GM19193 (cell line): Measurements from ENCODE around the gene KCNAB1.

ENCODE experiments used
- POLR2A ChIP-seq: IDR thresholded peaks from 4 replicates; pipeline ENCODE4 v1.6.1; 2011; ENCODE audit not compliant: insufficient read depth, insufficient read length; ENCODE audit errors: extremely low read depth

Gene KCNAB1

DNA sequence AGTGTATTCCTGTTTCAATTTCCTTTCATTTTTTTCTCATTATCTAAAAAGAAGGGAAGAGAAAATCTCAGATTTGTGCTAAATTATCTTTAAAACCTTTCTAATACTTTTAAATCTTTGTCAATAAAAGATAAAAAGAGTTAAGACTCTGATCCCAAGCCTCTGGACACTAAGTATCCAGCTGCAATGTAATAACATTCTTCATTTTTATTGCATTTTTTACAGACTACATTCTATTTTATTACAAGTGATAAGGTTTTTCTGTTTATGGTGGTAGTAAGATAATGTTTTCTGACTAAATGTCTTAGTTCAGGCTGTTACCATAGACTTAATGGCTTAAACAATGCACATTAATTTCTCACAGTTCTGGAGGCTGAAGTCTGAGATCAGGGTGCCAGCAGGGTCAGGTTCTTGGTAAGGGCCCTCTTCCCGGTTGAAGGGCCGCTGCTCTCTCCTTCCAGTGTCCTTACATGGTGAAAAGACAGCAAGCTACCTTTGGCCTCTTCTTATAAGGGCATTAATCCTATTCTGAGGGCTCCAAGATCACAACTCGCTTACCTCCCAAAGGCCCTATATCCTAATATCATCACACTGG is 19.7 kb downstream of the KCNAB1 start:
- TF ChIP-seq POLR2A: no peak

DNA sequence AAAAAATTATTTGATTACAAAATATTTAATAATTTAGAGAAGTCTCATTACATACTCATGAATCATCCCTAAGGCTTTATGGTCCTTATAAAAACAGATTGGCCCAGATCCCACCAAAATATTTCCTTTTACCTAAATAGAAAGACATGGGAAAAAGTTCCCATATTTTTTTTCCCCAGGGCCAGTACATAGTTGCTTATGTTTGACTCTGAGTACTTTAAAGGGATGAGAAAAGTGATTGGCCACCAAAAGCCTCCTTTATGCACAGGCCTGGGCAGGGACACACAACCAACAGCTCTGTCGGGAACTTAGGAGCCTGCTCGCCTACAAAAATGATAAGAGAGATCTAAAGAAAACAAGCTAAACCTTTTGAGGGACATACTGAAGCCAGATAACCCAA is 22.3 kb downstream of the KCNAB1 start:
- TF ChIP-seq POLR2A: no peak

DNA sequence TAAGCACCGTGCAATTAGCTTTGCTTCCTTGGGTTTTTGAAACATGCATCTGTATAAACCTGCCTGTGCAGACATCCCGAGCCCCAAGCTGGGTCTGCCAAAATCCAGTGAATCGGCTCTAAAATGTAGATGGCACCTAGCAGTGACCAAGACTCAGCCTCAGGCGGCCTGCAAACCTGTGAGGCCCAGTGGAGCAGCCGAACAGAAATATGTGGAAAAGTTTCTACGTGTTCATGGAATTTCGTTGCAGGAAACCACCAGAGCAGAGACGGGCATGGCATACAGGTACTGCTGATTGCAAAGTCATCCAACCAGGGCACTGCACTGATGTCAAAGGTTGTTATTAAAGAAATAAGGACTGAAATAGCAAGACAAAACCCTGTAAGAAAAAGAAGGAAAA is 22.8 kb downstream of the KCNAB1 start:
- no peak for TF ChIP-seq POLR2A

DNA sequence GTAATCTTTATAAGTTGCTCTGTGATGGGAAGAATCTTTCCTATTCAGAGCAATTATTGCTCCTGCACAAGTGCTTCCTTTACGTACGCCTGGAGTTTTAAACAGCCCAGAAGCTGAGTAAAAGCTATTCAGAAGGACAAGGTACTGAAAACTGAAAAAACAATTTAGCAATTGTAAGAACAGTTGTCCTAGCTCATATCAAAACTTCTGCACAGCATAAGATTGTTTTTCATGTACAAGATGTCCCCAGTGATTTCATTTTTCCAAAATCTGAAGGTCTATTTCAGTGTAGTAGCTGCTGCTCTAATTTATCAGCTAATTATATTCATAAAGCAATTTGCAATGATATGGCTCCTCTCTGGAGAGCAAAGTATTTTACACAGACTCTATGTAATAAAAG is 23.7 kb downstream of the KCNAB1 start:
- TF ChIP-seq POLR2A: no peak

DNA sequence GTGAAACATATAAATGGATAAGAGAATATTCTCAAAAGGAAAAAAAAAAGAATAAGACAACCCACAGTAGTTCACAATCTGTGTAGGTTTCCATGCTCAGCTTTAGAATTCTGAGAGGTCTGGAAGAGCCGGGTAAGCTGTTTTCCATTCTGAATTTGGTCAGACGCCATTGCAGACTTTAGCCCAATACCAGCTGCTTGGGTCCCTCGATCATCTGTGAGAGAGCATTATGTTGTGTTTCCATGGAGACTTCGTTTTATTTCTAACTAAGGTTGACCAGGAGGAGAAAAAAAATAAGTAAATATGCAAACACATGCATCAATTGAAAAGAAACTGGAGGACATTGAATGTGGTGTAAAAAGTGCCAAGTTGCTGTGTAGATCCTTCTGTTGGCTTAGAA is 25.5 kb downstream of the KCNAB1 start:
- TF ChIP-seq POLR2A: no peak

DNA sequence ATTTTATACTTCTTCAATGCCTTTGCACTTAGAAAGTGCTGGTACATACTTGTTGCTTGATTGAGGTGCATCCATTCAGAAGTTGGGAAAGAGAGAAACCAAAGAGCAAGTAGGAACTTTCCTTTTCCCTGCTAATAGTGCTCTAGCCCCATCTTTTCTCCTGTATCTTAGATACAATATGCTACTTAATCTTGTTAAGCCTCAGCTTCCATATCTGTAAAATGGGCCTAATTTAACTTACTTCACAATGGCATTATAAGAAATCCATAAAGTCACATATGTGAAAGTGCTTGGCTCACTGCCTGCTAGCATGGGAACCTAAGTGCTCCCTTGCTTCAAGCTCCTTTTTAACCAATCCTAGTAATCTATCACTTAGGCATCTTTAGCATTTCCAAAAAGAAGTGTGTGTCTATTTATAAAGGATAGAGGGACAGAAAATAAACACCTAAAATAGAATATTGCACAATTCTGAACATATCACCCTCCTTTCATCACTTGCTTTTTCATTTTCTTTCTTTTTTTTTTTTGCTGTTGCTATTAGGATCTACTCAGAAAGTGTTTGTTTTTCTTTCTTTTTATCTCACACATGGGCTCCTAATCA is 28.1 kb downstream of the KCNAB1 start:
- TF ChIP-seq POLR2A: no peak

DNA sequence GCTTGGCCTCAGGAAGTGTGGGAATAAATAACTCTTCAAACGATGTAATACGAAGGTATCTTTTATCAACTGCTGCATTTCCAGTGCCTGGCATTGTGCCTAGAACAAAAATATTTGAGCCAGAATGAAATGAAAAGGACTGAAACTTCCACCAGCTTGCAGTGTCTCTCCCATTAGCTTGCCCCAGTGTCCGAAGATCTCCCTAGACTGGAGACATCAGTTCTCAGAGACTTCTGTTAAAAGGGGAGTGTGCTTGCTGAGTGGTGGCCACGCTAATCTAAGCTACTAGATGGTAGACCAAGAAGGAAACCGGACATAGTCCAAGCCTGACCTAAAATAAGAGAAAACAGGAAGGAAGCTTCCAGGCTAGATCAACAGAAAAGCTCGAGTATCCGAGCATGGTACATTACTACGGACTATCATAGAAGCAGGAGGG is 28.6 kb downstream of the KCNAB1 start:
- no peak for TF ChIP-seq POLR2A

DNA sequence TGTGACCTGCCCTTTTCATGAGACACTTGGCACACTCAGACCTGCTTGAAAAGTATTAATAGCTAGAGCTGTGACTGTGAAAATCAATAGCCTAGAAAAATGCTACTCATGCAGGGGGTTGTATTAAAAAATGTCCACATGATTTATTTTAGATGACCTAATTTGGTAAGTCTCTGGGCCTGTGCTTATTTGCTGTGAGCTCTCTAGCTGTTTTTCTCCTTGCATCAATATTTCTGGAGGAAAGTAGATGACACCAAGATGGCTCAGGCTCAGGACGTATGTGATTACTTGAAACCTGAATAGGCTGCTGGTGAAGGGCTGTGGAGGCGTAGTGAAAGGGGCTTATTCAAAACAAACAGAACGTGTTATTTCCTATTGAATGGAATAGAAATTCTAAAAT is 29.5 kb downstream of the KCNAB1 start:
- no peak for TF ChIP-seq POLR2A

DNA sequence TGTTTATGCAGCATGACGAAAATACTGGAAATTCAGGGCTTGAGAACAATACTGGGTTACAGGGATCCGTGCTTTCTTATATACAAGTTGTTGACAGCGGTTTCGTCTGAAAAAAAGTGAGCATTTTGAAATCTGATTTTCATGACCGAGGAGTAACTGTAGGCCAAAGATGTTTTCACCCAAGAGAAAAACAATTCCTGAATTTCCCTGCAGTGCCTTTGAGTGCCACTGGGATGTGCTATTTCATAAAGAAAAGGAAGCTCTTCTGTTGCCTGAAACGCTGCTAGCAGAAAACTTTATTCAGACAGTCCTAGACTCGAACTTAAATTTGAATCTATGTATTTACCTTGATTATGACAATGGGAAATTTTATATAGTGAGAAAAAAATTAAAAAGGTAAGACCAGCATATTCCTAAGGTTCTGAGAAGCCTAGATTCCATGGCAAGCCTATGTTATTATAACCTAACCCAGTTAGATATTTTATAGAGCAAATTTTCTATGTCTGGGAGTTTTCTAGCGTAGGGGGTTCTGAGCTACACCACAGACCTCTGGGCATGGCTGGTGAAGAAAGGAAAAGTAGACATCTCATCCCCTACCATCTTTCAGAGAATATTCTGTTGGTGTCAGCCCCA is 30.2 kb downstream of the KCNAB1 start:
- TF ChIP-seq POLR2A: no peak

DNA sequence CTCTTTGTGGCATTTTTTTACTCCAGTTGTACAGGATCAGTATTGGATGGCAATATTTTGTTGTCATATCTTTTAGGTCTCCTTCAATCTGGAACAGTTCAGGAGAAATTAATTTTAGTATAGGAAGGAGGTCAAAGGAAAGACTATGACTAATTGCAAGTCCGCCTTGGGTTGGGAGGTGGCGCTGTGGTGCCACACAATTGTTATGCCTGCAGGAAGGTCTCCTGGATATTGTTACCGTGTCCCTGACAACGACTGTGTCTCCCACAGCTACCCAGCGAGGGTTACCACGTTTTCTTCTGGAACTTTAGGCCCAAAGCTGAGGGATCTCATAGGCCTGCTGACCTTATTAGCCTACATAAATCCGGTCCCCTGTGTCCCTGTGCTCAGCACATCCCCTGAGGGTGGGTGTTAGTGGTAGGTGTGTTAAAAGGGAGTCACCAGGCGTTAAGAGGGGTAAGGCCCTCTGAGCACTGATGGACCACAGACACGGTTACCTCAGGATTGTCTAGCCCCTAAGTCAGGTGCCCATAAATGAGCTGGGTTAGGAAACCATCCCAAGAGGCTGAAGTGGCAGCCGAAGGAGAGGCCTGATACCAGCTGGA is 31.5 kb downstream of the KCNAB1 start:
- no peak for TF ChIP-seq POLR2A

DNA sequence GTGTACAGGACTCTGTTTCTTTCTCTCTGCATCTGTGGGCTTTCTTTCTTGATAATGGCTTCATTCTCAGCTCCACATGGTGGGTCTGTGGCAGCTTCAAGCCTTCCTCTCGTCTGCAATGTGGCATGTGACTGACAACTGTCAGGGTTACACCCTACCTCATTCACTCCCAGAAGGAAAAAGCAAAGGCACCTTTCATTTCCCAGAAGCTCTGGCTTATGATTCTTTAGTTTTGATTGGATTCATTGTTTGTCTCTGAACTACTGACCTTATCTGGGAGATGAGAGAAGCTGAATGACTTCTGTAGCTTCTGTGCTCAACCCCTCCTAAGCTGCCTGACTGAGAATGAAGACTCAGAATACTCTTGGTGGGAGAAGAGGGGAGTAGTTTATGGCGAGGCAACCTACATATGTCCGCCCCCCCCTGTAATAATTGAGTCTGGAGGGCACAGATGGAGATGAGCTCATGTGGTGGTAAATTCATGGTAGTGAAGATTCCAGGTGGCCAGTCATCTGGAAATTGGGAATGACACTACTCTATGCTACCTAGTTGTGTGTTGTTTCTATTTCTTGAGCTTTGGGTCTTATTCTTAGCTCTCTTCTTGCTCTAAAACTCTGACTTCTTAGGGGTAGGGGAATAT is 38.4 kb downstream of the KCNAB1 start:
- TF ChIP-seq POLR2A: no peak

DNA sequence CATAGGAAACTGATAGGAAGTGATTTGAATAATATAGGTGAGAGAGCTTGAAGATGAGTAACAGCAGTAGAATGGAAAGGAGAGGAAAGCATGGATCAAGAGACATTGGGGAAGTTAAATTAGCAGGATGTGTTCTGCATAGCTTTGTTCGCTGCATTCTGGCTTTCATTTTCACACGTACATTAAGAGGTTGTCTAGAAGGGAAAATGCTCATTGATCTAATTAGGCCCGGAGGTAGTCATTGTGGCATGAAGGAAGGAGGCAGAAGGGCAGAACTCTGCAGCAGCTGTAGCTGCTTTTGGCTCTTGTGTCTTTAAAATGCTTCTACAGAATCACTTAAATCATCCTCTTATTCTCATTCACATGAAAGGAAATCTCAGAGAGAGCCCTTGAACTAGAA is 40.3 kb downstream of the KCNAB1 start:
- TF ChIP-seq POLR2A: no peak

DNA sequence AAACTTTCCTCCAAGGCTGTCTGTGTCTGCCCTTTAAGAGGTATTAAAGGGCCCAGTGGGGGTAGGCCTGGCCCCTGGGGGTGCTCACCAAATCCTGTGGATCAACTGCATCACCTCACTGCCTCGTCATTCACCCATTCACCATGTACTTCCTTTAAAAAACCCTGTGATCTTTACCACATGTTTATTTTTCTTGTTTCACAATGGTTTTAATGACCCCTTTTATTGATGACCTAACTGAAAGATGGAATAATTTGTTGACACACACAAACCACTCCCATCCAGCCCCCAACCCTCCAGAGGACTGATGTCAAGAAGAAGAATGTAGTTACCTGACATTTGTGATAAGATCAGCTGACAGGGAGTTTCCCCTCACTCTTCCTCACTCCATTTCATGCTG is 40.8 kb downstream of the KCNAB1 start:
- no peak for TF ChIP-seq POLR2A

DNA sequence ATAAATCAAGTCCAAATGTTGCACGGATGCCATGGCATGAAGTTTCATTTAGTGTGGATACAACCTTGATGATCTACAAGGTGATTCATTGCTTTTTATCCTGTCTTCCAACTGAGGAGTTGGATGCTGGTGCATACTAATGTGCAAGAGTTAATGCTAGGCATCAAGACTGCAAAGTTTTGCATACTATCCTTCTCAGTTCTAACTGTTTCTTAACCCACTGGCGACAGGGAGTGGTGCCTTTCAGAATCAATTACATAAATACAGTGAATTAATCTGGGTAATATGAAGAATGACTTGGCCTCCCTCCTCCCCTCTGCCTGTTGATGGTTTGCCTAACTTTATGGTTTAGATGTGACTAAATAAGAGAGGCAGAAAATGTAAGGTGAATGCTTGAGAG is 43.5 kb downstream of the KCNAB1 start:
- TF ChIP-seq POLR2A: no peak

DNA sequence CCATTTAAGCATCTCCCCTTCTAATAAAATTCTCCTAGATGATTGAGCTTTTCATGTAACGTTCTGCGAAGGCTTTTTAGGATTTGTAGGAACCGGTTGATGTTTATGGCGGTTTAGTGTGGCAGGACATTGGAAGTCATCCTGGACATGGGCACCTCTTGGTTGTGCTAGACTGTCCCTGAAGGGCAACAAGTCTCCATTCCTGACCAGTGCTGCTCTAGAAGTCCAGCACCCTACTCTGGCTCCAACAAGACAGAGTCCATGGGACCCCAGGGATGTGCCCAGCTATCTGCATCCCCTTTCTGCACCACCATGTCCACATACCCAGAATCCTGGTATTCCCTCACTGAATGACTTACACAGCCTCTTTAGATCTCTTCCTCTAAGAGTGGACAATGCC is 46.4 kb downstream of the KCNAB1 start:
- TF ChIP-seq POLR2A: no peak
